NT2/D1 (cell line): ENCODE data around the gene TBX4.

Source experiments
- DNase-seq: peaks from one replicate; pipeline ENCODE4 v3.0.0-alpha.2; 2011; ENCODE audit warnings: low read depth, low spot score
- H3K27me3 ChIP-seq: 2 replicates; pipeline ENCODE4 v1.6.0; 2011; ENCODE audit warnings: mild to moderate bottlenecking; ENCODE audit not compliant: insufficient read length, insufficient read depth
- H3K36me3 ChIP-seq: 2 replicates; pipeline ENCODE4 v1.6.1; 2011; ENCODE audit warnings: mild to moderate bottlenecking, low read length, mixed read lengths; ENCODE audit not compliant: insufficient read depth, insufficient read length
- H3K4me1 ChIP-seq: 2 replicates; pipeline ENCODE4 v1.5.1; 2011; ENCODE audit not compliant: insufficient read depth, insufficient read length
- H3K4me3 ChIP-seq: 2 replicates; pipeline ENCODE4 v1.5.1; 2011; ENCODE audit warnings: low read depth; ENCODE audit not compliant: insufficient read length
- H3K9ac ChIP-seq: 2 replicates; pipeline ENCODE4 v1.6.0; 2011; ENCODE audit warnings: low read depth; ENCODE audit not compliant: insufficient read length
- H3K9me3 ChIP-seq: 2 replicates; pipeline ENCODE4 v1.5.1; 2011; ENCODE audit warnings: mild to moderate bottlenecking, low read length; ENCODE audit not compliant: insufficient read depth
- SUZ12 ChIP-seq: IDR thresholded peaks from 2 replicates; pipeline ENCODE4 v1.6.1; 2011; ENCODE audit not compliant: insufficient read length, insufficient read depth; ENCODE audit errors: extremely low read depth
- YY1 ChIP-seq: IDR thresholded peaks from 2 replicates; pipeline ENCODE4 v1.6.1; 2011; ENCODE audit not compliant: insufficient read length, insufficient read depth
- ZNF274 ChIP-seq: IDR thresholded peaks from 2 replicates; pipeline ENCODE4 v1.6.1; 2011; ENCODE audit warnings: mild to moderate bottlenecking, low read depth, low read length

TBX4 gene

GRCh38 chr17:61406537-61406845 lies 45.7 kb upstream of the TBX4 start:
- Histone ChIP-seq H3K4me3 (no peak overlapping the region), H3K9me3 (peaks cover 20% of the 10 kb centered on the region; the same call in 1 of the 2 replicates), H3K4me1 (peaks cover 28% of the 10 kb centered on the region), H3K36me3 (no peaks in the 10 kb centered on the region), H3K27me3 (peaks cover 92% of the 10 kb centered on the region), H3K9ac (no peak overlapping the region)
- DNase-seq, result no peak
- TF ChIP-seq ZNF274, result no peak
- no peak for TF ChIP-seq YY1
- TF ChIP-seq SUZ12, result no peak

GRCh38 chr17:61406971-61407911 lies 45.0 kb upstream of the TBX4 start:
- H3K9ac ChIP-seq, result no peak overlapping the region
- no peak for DNase-seq
- peaks cover 20% of the 10 kb centered on the region; the same call in 1 of the 2 replicates for H3K9me3 ChIP-seq
- peaks cover 25% of the 10 kb centered on the region for H3K4me1 ChIP-seq
- TF ChIP-seq ZNF274 (no peak), SUZ12 (no peak), YY1 (no peak)
- no peaks in the 10 kb centered on the region for H3K36me3 ChIP-seq
- H3K4me3 ChIP-seq, result no peak overlapping the region
- H3K27me3 ChIP-seq, result peaks cover 84% of the 10 kb centered on the region

GRCh38 chr17:61408151-61409041 lies 43.8 kb upstream of the TBX4 start:
- Histone ChIP-seq H3K27me3 (peaks cover 81% of the 10 kb centered on the region), H3K9me3 (peaks cover 24% of the 10 kb centered on the region; the same call in 1 of the 2 replicates), H3K36me3 (no peaks in the 10 kb centered on the region), H3K4me3 (no peak overlapping the region), H3K4me1 (peaks cover 22% of the 10 kb centered on the region), H3K9ac (no peak overlapping the region)
- DNase-seq, result no peak
- TF ChIP-seq SUZ12, result no peak
- TF ChIP-seq YY1, result no peak
- no peak for TF ChIP-seq ZNF274

GRCh38 chr17:61409301-61410112 lies 42.7 kb upstream of the TBX4 start:
- no peak for DNase-seq
- Histone ChIP-seq H3K9ac (peak overlapping the region; percentile 32), H3K27me3 (peaks cover 74% of the 10 kb centered on the region), H3K36me3 (no peaks in the 10 kb centered on the region), H3K4me1 (peaks cover 12% of the 10 kb centered on the region), H3K9me3 (peaks cover 34% of the 10 kb centered on the region; the same call in 1 of the 2 replicates), H3K4me3 (peak overlapping the region; percentile 34)
- no peak for TF ChIP-seq ZNF274
- TF ChIP-seq YY1, result no peak
- no peak for TF ChIP-seq SUZ12

GRCh38 chr17:61410141-61411010 lies 41.8 kb upstream of the TBX4 start:
- Histone ChIP-seq H3K9ac (peak overlapping the region; percentile 68), H3K9me3 (peaks cover 39% of the 10 kb centered on the region; the same call in 1 of the 2 replicates), H3K4me1 (peaks cover 8% of the 10 kb centered on the region), H3K27me3 (peaks cover 66% of the 10 kb centered on the region), H3K4me3 (peak overlapping the region; percentile 73), H3K36me3 (no peaks in the 10 kb centered on the region)
- DNase-seq, result peak; percentile 63
- peak; percentile 35 for TF ChIP-seq SUZ12
- TF ChIP-seq ZNF274, result no peak

GRCh38 chr17:61411011-61411260 lies 41.3 kb upstream of the TBX4 start:
- Histone ChIP-seq H3K4me3 (peak overlapping the region; percentile 73), H3K9ac (peak overlapping the region; percentile 88), H3K9me3 (peaks cover 39% of the 10 kb centered on the region; the same call in 1 of the 2 replicates), H3K36me3 (no peaks in the 10 kb centered on the region), H3K27me3 (peaks cover 60% of the 10 kb centered on the region), H3K4me1 (peaks cover 4% of the 10 kb centered on the region)
- TF ChIP-seq ZNF274, result no peak
- TF ChIP-seq SUZ12, result no peak
- no peak for TF ChIP-seq YY1
- no peak for DNase-seq
